ENCODE data around the gene TNNI2. TPM values are rescaled to one million over a fixed set of nuclear protein-coding genes. Genes with fewer than 3 reads are reported as not detected.

The TNNI2 gene
- total RNA-seq, 4 donors from 2014 or later: 4.2 TPM; not detected in 3

- intact Hi-C loops (cut with DNase I): no loop called here
- H3K27me3 ChIP-seq: peaks cover 0 to 10% (median 0%) of the 10 kb centered on the region in 4 donors
- no peak for DNase-seq (ENCODE audit: extremely low spot score)
- WGBS: 63% methylated on average over 3 of the region's 9 CpGs
- no peaks in the 10 kb centered on the region for H3K9me3 ChIP-seq
- TF ChIP-seq, protein P1, sequence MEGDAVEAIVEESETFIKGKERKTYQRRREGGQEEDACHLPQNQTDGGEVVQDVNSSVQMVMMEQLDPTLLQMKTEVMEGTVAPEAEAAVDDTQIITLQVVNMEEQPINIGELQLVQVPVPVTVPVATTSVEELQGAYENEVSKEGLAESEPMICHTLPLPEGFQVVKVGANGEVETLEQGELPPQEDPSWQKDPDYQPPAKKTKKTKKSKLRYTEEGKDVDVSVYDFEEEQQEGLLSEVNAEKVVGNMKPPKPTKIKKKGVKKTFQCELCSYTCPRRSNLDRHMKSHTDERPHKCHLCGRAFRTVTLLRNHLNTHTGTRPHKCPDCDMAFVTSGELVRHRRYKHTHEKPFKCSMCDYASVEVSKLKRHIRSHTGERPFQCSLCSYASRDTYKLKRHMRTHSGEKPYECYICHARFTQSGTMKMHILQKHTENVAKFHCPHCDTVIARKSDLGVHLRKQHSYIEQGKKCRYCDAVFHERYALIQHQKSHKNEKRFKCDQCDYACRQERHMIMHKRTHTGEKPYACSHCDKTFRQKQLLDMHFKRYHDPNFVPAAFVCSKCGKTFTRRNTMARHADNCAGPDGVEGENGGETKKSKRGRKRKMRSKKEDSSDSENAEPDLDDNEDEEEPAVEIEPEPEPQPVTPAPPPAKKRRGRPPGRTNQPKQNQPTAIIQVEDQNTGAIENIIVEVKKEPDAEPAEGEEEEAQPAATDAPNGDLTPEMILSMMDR (IDR thresholded peaks at IDR 0.05): no peak
- TF ChIP-seq POLR2A (IDR thresholded peaks at IDR 0.05; ENCODE audit: low read depth) (no peak), POLR2AphosphoS5 (IDR thresholded peaks at IDR 0.05) (no peak), EP300 (IDR thresholded peaks at IDR 0.05) (no peak)
- H3K4me1 ChIP-seq: peaks cover 0 to 14% (median 2%) of the 10 kb centered on the region in 4 donors
- H3K4me3 ChIP-seq: no peak overlapping the region
- H3K27ac ChIP-seq (replicated peaks in 1 of 4): peak overlapping the region in 2 of 4 donors; percentile 15 to 34
- peaks cover 0 to 49% (median 15%) of the 10 kb centered on the region in 4 donors for H3K36me3 ChIP-seq
Measured at GRCh38 chr11:1888347-1888753, 49.6 kb downstream of the TNNI2 start.

- 76% methylated on average over 4 of the region's 6 CpGs for WGBS
- no peak overlapping the region for H3K4me3 ChIP-seq
- H3K4me1 ChIP-seq: peaks cover 0 to 14% (median 2%) of the 10 kb centered on the region in 4 donors
- TF ChIP-seq POLR2A (IDR thresholded peaks at IDR 0.05; ENCODE audit: low read depth) (no peak), POLR2AphosphoS5 (IDR thresholded peaks at IDR 0.05) (no peak), EP300 (IDR thresholded peaks at IDR 0.05) (no peak)
- TF ChIP-seq, protein P1 (IDR thresholded peaks at IDR 0.05): no peak
- intact Hi-C loops (cut with DNase I): no loop called here
- peaks cover 0 to 10% (median 0%) of the 10 kb centered on the region in 4 donors for H3K27me3 ChIP-seq
- H3K27ac ChIP-seq (replicated peaks in 1 of 4): peak overlapping the region in 1 of 4 donors; percentile 34
- H3K36me3 ChIP-seq: peaks cover 0 to 48% (median 15%) of the 10 kb centered on the region in 4 donors
- no peaks in the 10 kb centered on the region for H3K9me3 ChIP-seq
- DNase-seq (ENCODE audit: extremely low spot score): no peak
Measured at GRCh38 chr11:1888811-1889210, 50.0 kb downstream of the TNNI2 start.

- Histone ChIP-seq H3K27me3 (peaks cover 0 to 10% (median 0%) of the 10 kb centered on the region in 4 donors), H3K36me3 (peaks cover 0 to 42% (median 15%) of the 10 kb centered on the region in 4 donors), H3K4me3 (no peak overlapping the region), H3K27ac (replicated peaks in 1 of 4) (no peak overlapping the region), H3K9me3 (no peaks in the 10 kb centered on the region), H3K4me1 (peaks cover 0 to 14% (median 2%) of the 10 kb centered on the region in 4 donors)
- intact Hi-C loops (cut with DNase I): no loop called here
- no peak for DNase-seq (ENCODE audit: extremely low spot score)
- TF ChIP-seq POLR2A (IDR thresholded peaks at IDR 0.05; ENCODE audit: low read depth) (no peak), EP300 (IDR thresholded peaks at IDR 0.05) (no peak), POLR2AphosphoS5 (IDR thresholded peaks at IDR 0.05) (no peak)
- TF ChIP-seq, protein P1 (IDR thresholded peaks at IDR 0.05): no peak
- 84% methylated on average over 7 of the region's 34 CpGs for WGBS
Measured at GRCh38 chr11:1889224-1889930, 50.6 kb downstream of the TNNI2 start.

DNA sequence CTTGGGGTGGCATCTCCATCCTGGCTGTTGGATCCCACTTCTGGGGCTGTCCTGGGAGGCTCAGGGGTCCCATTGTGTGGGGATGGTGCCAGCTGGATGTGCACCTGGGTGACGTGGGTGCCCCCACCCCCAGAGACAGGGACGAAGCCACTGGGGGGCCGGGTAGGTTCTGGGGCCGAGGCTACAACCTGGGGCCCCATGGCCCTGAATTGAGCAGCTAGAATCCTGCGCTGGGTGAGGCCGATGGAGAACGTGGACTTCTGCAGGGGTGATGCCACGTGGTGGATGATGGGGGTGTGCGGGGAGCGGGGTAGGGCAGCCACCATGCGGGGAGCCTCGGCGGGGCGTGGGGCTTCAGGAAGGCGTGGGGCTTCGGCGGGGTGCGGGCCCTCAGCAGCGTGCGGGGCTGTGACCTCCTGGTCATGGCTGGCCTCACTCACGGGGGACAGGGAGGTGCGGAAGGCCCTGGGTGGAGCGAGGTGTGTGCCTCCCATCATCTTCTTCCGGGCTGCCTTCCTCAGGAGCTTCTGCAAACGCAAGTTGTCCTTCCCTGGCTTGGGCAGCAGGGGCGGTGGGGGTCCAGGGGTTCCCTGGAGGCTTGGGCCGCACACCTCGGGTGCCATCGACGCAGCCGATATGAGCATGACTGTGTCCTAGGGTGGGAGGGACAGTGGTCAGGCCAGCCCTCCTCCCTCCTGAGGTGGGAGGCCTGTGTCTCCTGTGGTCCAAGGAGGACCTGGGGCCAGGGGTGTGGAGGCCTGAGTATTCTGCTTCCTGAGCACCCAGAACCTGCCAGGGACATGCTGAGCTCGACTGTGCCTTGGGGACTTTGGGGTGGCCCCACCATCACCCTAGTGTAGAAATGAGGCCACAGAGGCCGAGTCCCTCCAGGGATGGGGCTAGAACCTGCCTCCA lies 51.4 kb downstream of the TNNI2 start:
- no peaks in the 10 kb centered on the region for H3K9me3 ChIP-seq
- 84% methylated on average over 20 of the region's 33 CpGs for whole genome bisulfite sequencing
- no peak overlapping the region for H3K4me3 ChIP-seq
- no peak for TF ChIP-seq EP300 (IDR thresholded peaks at IDR 0.05)
- no peak for TF ChIP-seq POLR2A (IDR thresholded peaks at IDR 0.05; ENCODE audit: low read depth)
- TF ChIP-seq, protein P1 (IDR thresholded peaks at IDR 0.05): no peak
- no peak for TF ChIP-seq POLR2AphosphoS5 (IDR thresholded peaks at IDR 0.05)
- DNase-seq (ENCODE audit: extremely low spot score): no peak
- peaks cover 0 to 35% (median 12%) of the 10 kb centered on the region in 4 donors for H3K36me3 ChIP-seq
- H3K27ac ChIP-seq (replicated peaks in 1 of 4): no peak overlapping the region
- H3K27me3 ChIP-seq: peaks cover 0 to 10% (median 0%) of the 10 kb centered on the region in 4 donors
- H3K4me1 ChIP-seq: peaks cover 0 to 14% (median 2%) of the 10 kb centered on the region in 4 donors
- intact Hi-C loops (cut with DNase I): no loop called here

Small RNA genes within 50 kb of the gene (small RNA-seq; reads per million reads assigned to genes)
- 0 reads per million in 3 donors for gene AC051649.1
- 0 reads per million in 3 donors for gene MIR4298

Other genes with a start within 250 kb of the TNNI2 start
- gene KRTAP5-2, start 240.7 kb upstream of the TNNI2 start, total RNA-seq: not detected
- not detected for gene KRTAP5-3, start 230.5 kb upstream of the TNNI2 start, total RNA-seq
- not detected for gene KRTAP5-4, start 216.8 kb upstream of the TNNI2 start, total RNA-seq
- not detected for gene KRTAP5-5, start 209.2 kb upstream of the TNNI2 start, total RNA-seq
- gene KRTAP5-6, start 141.8 kb upstream of the TNNI2 start, total RNA-seq: not detected
- gene IFITM10, start 88.4 kb upstream of the TNNI2 start, total RNA-seq: under 1 TPM; 0.42 to 0.58 (median 0.54) TPM
- 100 to 1,000 TPM; 186 to 338 (median 270) TPM for gene CTSD, start 75.1 kb upstream of the TNNI2 start, total RNA-seq
- gene SYT8, start 4.0 kb upstream of the TNNI2 start, total RNA-seq: not detected
- gene LSP1, start 14.1 kb downstream of the TNNI2 start, total RNA-seq: 10 to 100 TPM; 10.3 to 36.5 (median 35.4) TPM
- not detected for gene PRR33, start 52.9 kb downstream of the TNNI2 start, total RNA-seq
- gene TNNT3, start 80.7 kb downstream of the TNNI2 start, total RNA-seq: 1 to 10 TPM; 2.8 to 6.0 (median 3.6) TPM
- gene MRPL23, start 108.4 kb downstream of the TNNI2 start, total RNA-seq: 100 to 1,000 TPM in 1 of 4 donors, 10 to 100 TPM in 3; 82.0 to 153 (median 92.4) TPM
- 100 to 1,000 TPM; 372 to 753 (median 391) TPM for gene H19, start 158.9 kb downstream of the TNNI2 start, total RNA-seq

Measured in esophagus muscularis mucosa (tissue), 4 donors.